ENCODE results near the gene CCDC107.

DNA sequence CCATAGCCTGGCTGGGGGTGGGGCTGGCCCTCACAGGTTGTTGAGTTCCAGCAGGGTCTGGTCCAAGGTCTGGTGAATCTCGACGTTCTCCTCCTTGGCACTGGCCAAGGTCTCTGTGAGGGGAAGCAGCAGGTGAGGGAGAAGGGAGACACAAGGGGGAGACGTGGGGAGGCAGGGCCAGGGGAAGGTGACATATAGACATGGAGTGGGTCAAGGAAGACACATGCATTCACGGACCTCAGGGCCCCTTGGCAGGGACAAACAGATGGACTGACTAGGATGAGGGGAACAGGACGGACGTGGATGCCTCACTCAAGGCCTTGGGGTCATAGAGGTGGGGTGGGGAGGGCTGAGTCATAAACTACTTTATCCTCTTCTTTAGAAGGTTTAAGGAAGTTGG is 24.0 kb downstream of the CCDC107 start:
- TF ChIP-seq POLR2AphosphoS5 (IDR thresholded peaks at IDR 0.05; ENCODE audit: low read depth, low read length) (no peak), TAF1 (IDR thresholded peaks at IDR 0.05; ENCODE audit: borderline replicate concordance, insufficient read depth, low read length) (no peak)

Measured in PFSK-1 (cell line).